ENCODE results near the gene GNG2. TPM values are rescaled to one million over a fixed set of nuclear protein-coding genes. Genes with fewer than 3 reads are reported as not detected.

Gene GNG2
- total RNA-seq, 2 experiments from 2014 or later, result 247 to 253 TPM

GRCh38 chr14:52015411-52016030, 155.1 kb downstream of the GNG2 start:
- peaks cover 14% of the 10 kb centered on the region for H3K36me3 Mint-ChIP-seq
- ATAC-seq (ENCODE audit: low read depth), result no peak
- H3K27ac Mint-ChIP-seq, result no peak overlapping the region
- H3K4me1 Mint-ChIP-seq, result peaks cover 7% of the 10 kb centered on the region
- H3K4me3 Mint-ChIP-seq, result no peak overlapping the region
- POLR2A ChIA-PET, result no interaction called here
- no peaks in the 10 kb centered on the region for H3K9me3 Mint-ChIP-seq
- H3K27me3 Mint-ChIP-seq, result peaks cover 5% of the 10 kb centered on the region
- DNase-seq, result no peak

- Mint-ChIP-seq H3K36me3 (peaks cover 3% of the 10 kb centered on the region), H3K27ac (no peak overlapping the region), H3K9me3 (peaks cover 3% of the 10 kb centered on the region), H3K27me3 (peaks cover 5% of the 10 kb centered on the region), H3K4me1 (peaks cover 27% of the 10 kb centered on the region), H3K4me3 (no peak overlapping the region)
- POLR2A ChIA-PET, result no interaction called here
- ATAC-seq (ENCODE audit: low read depth) (no peak), DNase-seq (no peak)
These were observed 157.8 kb downstream of the GNG2 start for GRCh38 chr14:52018252-52018651.

GRCh38 chr14:52018970-52019369, 158.6 kb downstream of the GNG2 start:
- Mint-ChIP-seq H3K4me3 (no peak overlapping the region), H3K4me1 (peaks cover 28% of the 10 kb centered on the region), H3K9me3 (peaks cover 6% of the 10 kb centered on the region), H3K36me3 (peaks cover 5% of the 10 kb centered on the region), H3K27me3 (peaks cover 5% of the 10 kb centered on the region), H3K27ac (no peak overlapping the region)
- ATAC-seq (ENCODE audit: low read depth) (no peak), DNase-seq (no peak)
- POLR2A ChIA-PET, result no interaction called here

Other genes starting within 250 kb of the GNG2 start
- 1 to 10 TPM; 2.5 to 3.5 TPM for gene FRMD6, start 208.7 kb upstream of the GNG2 start, total RNA-seq
- gene RTRAF, start 128.9 kb downstream of the GNG2 start, total RNA-seq, result 100 to 1,000 TPM; 143 to 147 TPM
- under 1 TPM; 0.20 to 0.36 TPM for gene NID2, start 208.4 kb downstream of the GNG2 start, total RNA-seq

Data from activated naive CD8-positive, alpha-beta T cell treated with anti-CD3 and anti-CD28 coated beads, Interleukin-2, amount 10 ng/mL, durations not matched to agents 7 days and 5 days (primary cell).